ENCODE results near the gene ZNF665.
"Not testable (repeated sequence)": the region's sequence is repeated elsewhere in the genome, so short reads cannot be mapped to it uniquely, and the experiment has no call there.

ZNF665 gene

DNA sequence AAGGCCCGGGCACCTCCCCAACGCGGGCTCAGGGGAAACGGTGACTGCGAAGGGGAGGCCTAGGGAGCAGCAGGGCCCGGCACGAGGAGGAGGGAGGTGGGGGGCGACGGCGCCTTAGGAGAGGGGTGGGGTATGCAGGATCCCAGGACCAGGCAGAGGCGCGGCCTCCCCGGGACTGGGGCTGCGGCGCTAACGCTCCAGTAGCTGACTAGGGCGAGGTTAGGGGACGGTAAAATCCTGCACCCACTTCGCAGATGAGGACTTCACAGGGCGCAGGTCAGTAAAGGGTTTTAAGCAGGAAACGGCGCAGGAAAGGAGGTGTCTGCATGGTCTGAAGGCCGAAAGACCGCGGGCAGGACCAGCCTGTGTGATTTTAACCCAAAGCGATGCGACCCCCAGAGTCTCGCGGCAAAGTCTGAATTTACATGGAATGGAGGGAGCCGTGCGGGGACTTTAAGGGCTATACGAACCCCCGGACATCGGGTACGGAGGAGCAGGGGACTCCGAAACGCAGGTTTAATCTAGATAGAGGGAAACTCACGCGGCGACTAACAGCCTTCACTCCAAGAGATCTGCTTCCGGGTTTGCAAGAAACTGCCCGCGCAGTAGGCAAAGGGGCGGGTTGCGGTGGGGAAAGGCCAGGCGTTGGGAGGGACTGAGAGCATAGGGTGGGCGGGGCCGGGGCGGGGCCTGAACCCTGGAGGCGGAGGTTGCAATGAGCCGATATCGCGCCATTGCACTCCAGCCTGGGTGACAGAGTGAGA, at the start of gene ZNF665:
Gene ZNF665, minus strand, starts transcription at position 588 of the 764 bp plus-strand sequence. CDS start 10,460 bp downstream, outside the sequence.
- DNase-seq = peak; percentile 77

DNA sequence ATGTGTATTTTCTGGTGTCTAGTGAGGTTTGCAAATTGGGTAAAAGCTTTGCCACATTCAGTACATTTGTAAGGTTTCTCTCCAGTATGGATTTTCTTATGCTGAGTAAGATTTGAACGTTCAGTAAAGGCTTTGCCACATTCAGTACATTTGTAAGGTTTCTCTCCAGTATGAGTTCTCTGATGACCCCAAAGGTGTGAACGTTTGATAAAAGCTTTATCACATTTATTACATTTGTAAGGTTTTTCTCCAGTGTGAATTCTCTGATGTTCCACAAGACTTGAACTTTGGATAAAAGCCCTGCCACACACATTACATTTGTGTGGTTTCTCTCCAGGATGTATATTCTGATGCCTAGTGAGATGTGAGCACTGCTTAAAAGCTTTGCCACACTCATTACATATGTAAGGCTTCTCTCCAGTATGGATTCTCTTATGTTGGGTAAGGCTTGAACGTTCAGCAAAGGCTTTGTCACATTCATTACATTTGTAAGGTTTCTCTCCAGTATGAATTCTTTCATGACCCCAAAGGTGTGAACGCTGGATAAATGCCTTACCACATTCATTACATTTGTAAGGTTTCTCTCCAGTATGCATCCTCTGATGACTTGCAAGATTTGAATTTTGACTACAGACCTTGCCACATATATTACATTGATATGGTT, 44.1 kb upstream of the ZNF665 start:
- DNase-seq = no peak

DNA sequence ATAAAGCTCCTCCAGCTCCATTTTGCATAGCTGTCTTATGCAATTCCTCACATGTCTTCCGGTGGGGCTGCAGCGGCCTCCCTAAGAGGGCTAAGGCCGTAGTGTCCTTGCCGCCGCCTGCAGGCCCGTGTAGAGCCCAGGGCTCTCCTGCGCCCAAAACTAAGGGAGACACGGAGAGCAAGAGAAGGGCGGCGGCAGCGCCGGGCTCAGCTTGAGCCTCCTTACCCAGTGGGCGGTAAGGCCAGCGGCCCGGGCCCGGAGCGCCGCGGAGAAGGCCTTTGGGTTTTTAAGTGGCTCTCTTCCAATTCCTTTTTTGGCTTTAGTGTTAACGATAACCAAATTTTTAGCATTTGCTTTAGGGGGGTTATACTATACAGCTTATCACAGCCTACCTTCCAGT, 31.4 kb upstream of the ZNF665 start:
- DNase-seq = no peak

DNA sequence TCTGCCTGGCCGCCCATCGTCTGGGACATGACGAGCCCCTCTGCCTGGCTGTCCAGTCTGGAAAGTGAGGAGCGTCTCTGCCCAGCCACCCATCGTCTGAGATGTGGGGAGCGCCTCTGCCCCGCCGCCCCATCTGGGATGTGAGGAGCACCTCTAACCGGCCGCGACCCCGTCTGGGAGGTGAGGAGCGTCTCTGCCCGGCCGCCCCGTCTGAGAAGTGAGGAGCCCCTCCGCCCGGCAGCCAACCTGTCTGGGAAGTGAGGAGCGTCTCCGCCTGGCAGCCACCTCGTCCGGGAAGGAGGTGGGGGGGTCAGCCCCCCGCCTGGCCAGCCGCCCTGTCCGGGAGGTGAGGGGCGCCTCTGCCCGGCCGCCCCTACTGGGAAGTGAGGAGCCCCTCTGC, 29.6 kb upstream of the ZNF665 start:
- not testable (repeated sequence) for DNase-seq

DNA sequence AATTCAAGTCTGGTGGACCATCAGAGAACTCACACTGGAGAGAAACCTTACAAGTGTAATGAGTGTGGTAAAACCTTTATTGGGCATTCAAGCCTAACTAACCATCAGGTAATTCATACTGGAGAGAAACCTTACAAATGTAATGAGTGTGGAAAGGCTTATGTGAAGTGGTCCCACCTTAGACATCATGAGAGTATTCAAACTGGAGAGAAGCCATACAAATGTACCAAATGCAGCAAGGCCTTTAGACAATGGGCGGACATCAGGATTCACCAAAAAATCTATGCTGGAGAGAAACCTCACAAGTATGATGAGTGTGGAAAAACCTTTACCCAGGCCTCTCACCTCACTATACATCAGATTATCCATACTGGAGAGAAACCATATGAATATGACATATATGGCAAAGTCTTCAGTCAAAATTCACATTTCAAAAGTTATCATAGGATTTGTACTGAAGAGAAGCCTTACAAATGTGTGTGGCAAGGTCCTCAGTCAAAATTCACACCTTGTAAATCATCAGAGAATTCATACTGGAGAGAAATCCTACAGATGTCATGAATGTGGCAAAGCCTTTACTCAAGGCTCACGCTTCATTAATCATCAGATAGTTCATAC, 19.7 kb upstream of the ZNF665 start:
- no peak for DNase-seq

DNA sequence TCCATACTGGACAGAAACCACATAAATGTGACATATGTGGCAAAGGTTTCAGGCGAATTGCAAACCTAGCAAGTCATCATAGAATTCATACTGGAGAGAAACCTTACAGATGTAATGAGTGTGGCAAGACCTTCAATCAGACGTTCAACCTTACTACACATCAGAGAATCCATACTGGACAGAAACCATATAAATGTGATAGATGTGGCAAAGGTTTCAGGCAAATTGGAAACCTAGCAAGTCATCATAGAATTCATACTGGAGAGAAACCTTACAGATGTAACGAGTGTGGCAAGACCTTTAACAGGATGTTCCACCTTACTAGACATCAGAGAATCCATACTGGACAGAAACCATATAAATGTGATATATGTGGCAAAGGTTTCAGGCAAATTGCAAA, 18.4 kb upstream of the ZNF665 start:
- not testable (repeated sequence) for DNase-seq

DNA sequence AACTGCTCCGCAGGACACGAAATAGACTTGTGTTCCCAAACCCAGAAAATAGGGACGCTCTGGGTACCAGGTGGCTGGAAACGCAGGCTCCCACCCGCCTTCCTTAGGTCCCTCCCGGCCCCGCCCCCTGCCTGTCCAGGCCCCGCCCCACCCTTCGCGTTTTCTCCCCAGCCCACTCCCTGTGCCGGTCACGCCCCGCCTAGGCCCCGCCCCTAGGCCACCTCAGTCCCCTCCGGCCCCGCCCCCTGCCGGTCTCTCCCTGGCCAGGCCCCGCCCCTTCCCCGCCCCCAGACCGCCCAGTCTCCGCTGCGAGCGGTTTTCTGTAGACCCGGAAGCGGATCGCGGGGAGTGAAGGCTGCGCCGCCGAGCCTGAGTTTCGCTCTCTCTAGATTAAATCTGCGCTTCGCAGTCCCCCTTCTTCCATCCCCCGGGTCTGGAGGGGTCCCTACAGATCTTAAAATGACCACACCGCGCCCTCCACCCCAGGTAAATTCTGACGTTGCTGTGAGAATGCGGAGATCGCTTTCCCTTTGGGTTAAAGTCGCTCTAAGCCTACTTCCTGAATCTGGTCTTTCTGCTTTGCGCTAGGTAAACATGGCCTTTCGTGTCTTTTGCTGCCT, 3.7 kb upstream of the ZNF665 start:
- peak; percentile 98 for DNase-seq

DNA sequence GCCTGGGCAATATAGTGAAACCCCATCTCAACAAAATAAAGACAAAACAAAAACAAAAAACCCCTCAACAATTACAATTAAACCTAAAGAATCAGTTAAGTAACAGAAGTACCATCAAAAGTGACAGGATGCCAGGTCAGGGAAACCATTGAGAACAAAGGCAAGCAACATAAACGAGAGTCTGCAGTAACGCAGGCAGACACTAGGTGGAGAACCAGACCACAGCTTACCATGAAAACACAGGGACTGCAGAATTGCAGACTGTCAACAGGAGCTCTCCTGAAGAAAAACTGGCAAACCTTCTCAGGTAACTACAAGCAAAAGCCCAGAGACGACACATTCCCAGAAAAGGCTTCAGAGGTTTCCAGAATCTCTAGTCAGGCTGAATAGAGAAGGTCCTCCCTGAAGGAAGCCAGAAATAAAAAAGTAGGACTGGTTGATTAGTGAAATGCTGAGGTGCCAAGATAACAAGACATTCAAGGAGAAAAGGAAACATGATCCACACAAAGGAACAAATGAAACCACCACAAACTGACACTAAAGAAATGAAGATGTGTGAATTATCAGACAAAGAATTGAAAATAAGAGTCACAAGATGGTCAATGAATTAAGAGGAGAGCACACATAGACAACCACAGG, 2.2 kb upstream of the ZNF665 start:
- peak; percentile 71 for DNase-seq

DNA sequence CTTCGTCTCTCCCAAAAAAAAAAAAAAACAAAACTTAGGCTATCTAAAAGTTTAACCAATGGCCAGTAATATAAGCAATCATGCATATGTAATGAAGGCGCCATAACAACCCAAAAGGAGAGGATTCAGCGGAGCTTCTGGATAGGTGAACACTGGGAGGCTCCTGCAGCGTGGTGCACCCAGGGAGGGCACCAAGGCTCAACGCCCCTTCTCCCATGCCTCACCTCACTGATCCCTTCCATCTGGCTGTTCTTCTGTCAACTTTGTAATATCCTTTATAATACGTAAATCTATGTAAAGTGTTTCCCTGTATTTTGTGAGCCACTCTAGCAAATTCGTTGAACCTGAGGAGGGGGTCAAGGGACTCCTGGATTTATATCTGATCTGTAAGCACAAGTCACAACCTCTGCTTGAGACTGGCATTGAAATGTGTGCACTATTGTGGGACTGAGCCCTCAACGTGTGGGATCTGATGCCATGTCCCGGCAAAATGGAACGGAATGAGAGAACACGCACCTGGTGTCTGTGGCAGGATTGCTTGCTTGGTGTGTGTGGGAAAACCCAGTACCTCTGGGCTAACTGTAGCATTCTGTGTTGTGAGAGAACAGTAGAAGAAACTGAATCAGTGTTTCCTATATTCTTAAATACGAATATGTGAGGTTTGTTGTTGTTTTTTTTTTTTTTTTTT, 521 bp upstream of the ZNF665 start:
- DNase-seq = no peak

DNA sequence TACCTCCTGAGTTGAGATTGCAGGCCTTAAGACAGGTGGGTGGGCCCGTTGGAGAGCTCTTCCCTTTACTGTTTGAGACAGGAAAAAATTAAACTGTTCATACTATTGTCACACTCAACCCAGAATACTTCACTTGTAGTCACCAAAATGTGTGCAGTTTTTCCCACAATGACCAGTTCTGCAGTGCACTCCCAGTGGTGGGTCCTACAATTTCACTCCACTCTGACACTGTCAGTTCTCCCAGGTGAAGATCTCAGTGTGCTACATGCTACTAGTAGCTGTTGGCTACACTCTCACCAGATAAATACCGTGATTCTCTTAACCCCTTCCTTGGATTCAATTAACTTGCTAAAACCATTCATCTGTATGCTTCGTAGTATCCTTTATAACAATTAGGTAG, 2.9 kb downstream of the ZNF665 start:
- no peak for DNase-seq

DNA sequence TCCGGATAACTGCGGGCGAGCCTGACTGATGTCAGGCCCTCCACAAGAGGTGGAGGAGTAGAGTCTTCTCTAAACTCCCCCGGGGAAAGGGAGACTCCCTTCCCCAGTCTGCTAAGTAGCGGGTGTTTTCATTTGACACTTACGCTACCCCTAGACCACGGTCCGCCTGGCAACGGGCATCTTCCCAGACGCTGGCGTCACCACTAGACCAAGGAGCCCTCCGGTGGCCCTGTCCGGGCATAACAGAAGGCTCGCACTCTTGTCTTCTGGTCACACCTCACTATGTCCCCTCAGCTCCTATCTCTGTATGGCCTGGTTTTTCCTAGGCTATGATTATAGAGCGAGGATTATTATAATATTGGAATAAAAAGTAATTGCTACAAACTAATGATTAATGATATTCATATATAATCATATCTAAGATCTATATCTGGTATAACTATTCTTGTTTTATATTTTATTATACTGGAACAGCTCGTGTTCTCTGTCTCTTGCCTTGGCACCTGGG, 3.4 kb downstream of the ZNF665 start:
- DNase-seq = not testable (repeated sequence)

DNA sequence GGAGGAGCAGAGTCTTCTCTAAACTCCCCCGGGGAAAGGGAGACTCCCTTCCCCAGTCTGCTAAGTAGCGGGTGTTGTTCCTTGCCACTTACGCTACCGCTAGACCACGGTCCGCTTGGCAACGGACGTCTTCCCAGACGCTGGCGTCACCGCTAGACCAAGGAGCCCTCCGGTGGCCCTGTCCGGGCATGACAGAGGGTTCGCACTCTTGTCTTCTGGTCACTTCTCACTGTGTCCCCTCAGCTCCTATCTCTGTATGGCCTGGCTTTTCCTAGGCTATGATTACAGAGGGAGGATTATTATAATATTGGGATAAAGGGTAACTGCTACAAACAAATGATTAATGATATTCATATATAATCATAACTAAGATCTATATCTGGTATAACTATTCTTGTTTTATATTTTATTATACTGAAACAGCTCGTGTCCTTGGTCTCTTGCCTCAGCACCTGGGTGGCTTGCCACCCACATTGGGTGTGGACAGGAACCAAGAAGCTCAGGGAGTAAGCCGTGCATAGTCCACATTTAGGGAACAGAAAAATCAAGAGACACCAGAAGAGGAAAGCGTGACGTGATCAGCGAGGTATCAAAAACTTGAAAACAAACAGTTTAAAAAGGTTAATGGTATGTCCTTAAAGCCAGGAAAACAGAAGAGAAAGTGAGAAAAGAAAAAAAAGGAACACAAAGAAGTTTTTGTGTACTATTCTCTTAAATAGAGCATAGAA, 7.8 kb downstream of the ZNF665 start:
- not testable (repeated sequence) for DNase-seq

DNA sequence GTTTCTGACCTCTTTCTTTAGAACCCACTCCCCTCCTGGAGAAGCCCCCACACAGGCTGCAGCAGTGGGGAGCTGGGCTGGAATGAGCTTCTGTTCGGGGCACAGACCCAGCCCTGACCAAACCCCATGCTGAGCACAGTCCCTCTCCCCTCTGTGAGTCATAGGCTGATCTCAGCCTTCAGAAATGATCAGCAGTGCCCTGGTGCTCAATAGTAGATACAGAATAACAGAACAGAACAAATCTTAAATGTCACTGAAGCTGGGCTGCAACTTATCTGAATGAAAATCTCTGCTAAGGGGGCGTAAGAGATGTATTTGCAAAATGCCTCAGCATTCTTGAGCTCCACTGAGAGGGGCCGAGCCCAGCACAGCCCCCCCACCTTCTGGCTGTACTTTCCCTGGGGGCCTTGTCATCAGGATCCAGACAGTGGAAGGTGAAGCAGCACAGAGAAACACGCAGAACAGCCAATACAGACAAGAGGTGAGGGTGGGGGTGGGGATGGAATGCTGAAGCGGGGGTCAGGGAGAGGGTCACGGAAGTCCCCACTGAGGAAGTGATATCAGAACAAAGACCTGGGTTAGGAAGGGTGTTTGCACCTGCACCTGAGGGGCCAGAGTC, 9.9 kb downstream of the ZNF665 start:
- no peak for DNase-seq

DNA sequence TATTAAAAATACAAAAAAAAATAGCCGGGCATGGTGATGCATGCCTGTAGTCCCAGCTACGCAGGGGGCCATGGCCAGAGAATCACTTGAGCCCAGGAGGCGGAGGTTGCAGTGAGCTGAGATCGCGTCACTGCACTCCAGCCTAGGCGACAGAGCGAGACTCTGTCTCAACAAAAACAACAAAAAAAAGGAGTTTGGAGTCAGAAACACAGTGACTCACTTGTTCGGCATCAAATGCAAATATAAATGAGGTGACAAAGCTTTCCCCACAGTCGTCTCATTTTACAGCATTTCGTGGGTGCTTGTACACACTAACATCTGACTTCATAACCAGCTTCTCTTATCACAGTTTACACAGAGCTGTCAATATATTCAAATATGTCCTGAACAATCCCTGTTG, 11.0 kb downstream of the ZNF665 start:
- no peak for DNase-seq

DNA sequence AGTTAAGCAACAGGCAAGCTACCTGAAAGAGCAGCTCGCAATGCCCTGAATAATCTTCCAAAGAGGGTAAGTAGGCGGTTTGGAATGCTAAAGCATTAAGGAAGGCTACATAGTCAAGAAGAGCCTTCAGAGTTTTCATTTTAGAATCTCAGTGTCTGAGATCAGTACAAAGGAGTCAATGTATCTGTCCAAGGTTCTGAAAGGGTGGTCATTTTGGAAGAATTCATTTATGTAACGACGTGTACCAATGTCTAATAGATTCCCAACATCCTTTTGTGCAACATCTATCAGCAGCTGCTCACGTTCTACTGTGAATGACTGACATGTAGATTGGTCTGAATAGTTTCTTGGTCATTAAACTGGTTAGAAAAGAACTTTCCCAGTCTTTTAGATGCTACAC, 15.2 kb downstream of the ZNF665 start:
- DNase-seq = no peak

DNA sequence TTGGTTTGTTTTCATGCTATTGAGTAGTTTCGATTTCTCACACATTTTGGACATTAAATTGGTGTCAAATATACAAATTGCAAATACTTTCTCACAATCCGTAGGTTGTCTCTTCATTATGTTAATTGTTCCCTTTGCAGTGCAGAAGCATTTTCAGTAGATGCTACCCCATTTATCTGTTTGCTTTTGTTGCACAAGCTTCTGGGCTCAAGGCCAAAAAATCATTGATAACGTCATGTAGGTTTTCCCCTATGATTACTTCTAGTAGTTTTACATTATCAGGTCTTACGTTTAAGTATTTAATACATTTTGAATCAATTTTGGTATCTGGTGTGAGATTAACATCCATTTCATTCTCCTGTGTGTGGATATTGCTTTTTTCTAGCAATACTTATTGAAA, 20.3 kb downstream of the ZNF665 start:
- no peak for DNase-seq

DNA sequence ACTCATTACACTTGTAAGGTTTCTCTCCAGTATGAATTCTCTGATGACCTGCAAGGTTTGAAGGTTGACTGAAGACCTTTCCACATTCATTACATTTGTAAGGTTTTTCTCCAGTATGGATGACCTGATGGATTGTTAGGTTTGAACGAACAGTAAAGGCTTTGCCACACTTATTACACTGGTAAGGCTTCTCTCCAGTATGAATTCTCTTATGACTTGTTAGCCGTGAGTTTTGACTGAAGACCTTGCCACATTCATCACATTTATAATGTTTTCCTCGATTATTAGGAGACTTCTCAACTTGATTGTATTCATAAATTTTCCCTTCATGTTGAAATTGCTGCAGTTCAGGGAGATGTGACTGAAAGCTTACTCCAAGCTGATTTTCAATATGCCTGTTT, 27.5 kb downstream of the ZNF665 start:
- DNase-seq = no peak

DNA sequence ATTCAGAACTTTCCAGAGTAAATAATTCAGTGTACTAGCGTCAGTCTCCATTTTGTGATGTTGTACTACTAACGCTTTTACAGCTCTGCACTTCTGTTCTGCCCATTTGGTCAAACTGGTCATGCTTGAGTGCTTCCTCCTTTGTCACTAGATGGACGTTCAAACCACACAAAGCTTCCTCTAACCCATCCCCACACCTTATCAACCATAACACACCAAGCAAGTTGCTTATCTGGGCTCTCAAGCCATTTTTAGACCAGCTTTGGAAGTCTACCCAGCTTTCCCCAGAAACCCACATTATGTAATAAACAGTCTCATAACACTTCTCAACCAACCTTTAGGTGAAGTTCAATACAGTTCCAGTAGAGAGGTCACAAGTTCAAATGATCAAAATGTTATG, 32.0 kb downstream of the ZNF665 start:
- no peak for DNase-seq

DNA sequence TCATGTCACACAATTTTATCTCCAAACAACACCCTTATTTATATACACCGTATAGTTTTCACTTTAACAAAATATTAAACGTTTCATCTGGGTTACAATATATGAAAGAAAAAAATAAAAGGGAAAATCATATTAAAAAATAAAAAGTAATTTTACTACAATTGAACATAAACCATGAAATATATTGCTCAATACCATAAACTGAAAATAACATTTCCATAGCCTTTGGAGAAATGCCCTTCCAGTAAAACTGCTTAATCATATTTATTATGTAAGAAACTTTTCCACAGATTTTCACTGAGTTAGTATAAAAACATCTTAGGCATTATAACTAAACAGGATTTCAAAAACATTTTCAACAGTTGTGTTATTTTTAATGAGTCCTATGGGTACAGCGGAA, 32.8 kb downstream of the ZNF665 start:
- DNase-seq = no peak

DNA sequence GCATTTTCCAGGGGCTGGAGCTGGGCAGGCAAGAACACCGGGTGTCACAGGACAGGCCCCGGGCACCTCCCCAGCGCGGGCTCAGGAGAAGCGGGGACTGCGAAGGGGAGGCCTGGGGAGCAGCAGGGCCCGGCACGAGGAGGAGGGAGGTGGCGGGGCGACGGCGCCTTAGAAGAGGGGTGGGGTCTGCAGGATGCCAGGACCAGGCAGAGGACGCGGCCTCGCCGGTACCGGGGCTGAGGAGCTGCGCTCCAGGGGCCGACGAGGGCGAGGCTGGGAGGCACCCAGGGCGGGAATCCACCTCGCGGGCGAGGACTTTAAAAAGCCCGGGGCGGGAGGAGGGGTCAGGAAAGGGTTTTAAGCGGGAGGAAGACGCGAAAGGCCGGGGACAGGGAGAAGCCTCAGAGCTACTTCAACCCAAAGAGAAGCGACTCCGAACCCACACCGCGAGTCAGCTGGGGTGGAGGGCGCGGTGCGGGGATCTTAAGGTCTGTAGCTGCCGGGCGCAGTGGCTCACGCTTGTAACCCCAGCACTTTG, 35.0 kb downstream of the ZNF665 start:
- peak; percentile 8 for DNase-seq

DNA sequence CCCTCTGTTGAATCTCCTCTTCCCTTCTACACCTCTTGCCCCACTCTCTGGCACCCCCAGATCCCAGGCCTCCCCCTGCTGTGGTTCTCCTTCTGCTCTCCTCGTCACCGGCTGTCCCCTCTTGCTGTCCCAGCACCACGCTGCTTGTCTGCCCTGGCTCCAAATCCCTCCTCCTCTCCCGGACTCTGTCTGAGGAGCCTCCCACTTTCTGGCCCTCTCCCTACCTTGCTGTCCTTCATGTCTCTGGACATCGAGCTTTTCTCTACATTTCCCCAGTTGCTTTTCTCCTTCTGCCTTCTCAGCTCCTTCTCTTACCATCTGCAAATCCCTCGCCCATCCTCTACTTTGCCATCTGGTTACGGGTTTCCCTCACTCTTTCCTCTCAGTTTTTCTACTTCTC, 35.5 kb downstream of the ZNF665 start:
- DNase-seq = no peak
